WERI-Rb-1 (cell line): ENCODE measurements around the gene STPG1.

Experiments
- DNase-seq: peaks from one replicate; pipeline ENCODE4 v3.0.0-alpha.2; 2020
- H3K27ac ChIP-seq: fragments of 250-450 bp; sonication (Bioruptor Pico); 2 replicates; pipeline ENCODE4 v1.5.1; 2020; ENCODE audit warnings: mild to moderate bottlenecking, moderate library complexity
- H3K27me3 ChIP-seq: fragments of 250-450 bp; sonication (Bioruptor Pico); 2 replicates; pipeline ENCODE4 v1.5.1; 2021; ENCODE audit warnings: mild to moderate bottlenecking, low read depth, moderate library complexity; ENCODE audit not compliant: insufficient read depth, severe bottlenecking
- H3K36me3 ChIP-seq: fragments of 250-450 bp; sonication (Bioruptor Pico); 2 replicates; pipeline ENCODE4 v1.5.1; 2020; ENCODE audit warnings: mild to moderate bottlenecking, moderate library complexity
- H3K4me3 ChIP-seq: 2 replicates; pipeline ENCODE4 v1.5.1; 2011; ENCODE audit warnings: low read depth, mild to moderate bottlenecking, control low read depth, low read length
- H3K9me3 ChIP-seq: fragments of 250-450 bp; sonication (Bioruptor Pico); 2 replicates; pipeline ENCODE4 v1.5.1; 2021; ENCODE audit warnings: mild to moderate bottlenecking, moderate library complexity; ENCODE audit not compliant: severe bottlenecking
- TF ChIP-seq, protein P1 (sequence below): IDR thresholded peaks from 2 replicates; pipeline ENCODE4 v1.5.1; 2011; ENCODE audit warnings: low read depth, mild to moderate bottlenecking, control low read depth, inconsistent platforms, low read length

The STPG1 gene

DNA sequence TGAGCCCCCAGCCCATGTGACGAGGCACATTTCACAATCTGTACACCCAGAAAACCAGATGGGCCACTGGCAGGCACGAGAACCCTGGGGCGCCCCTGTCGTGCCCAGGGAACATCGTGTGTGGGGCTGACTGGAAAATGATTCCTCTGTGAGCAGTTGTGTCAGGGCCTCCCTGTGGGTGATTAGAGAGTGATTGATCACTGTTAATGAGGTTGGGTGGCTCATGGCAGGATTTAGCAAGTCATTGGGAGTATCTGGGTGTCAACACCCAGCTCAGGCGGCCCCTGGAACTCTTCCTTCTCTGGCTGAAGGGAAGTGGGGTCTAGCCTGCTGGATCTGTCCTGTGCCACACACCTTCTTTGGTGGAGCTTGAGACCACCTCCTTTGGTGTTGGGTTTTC lies 88.7 kb downstream of the STPG1 start:
- DNase-seq: no peak
- TF ChIP-seq, protein P1, sequence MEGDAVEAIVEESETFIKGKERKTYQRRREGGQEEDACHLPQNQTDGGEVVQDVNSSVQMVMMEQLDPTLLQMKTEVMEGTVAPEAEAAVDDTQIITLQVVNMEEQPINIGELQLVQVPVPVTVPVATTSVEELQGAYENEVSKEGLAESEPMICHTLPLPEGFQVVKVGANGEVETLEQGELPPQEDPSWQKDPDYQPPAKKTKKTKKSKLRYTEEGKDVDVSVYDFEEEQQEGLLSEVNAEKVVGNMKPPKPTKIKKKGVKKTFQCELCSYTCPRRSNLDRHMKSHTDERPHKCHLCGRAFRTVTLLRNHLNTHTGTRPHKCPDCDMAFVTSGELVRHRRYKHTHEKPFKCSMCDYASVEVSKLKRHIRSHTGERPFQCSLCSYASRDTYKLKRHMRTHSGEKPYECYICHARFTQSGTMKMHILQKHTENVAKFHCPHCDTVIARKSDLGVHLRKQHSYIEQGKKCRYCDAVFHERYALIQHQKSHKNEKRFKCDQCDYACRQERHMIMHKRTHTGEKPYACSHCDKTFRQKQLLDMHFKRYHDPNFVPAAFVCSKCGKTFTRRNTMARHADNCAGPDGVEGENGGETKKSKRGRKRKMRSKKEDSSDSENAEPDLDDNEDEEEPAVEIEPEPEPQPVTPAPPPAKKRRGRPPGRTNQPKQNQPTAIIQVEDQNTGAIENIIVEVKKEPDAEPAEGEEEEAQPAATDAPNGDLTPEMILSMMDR: no peak
- no peak overlapping the region for H3K4me3 ChIP-seq
- no peak overlapping the region for H3K27ac ChIP-seq
- no peaks in the 10 kb centered on the region for H3K9me3 ChIP-seq
- no peaks in the 10 kb centered on the region for H3K27me3 ChIP-seq
- no peaks in the 10 kb centered on the region for H3K36me3 ChIP-seq

DNA sequence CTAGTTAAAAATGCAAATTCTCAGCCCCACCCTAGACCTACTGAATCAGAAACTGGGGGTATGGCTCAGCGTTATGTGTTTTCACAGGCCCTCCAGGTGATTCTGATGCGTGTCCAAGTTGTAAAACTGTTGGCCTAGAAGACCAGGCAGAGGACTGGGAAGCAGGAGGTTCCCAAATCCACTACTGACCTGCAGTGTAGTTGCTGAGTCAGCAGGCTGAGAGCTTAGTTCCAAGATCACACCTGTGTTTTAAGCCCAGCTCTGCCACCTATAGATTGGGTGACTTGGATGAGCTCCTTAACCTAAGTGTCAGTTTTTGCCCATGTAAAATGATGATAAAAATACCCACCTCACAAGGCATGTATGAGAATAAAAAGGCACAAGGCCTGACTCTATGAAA lies 90.3 kb downstream of the STPG1 start:
- Histone ChIP-seq H3K4me3 (no peak overlapping the region), H3K9me3 (no peaks in the 10 kb centered on the region), H3K27me3 (no peaks in the 10 kb centered on the region), H3K27ac (no peak overlapping the region), H3K36me3 (no peaks in the 10 kb centered on the region)
- no peak for DNase-seq
- TF ChIP-seq, protein P1: no peak

DNA sequence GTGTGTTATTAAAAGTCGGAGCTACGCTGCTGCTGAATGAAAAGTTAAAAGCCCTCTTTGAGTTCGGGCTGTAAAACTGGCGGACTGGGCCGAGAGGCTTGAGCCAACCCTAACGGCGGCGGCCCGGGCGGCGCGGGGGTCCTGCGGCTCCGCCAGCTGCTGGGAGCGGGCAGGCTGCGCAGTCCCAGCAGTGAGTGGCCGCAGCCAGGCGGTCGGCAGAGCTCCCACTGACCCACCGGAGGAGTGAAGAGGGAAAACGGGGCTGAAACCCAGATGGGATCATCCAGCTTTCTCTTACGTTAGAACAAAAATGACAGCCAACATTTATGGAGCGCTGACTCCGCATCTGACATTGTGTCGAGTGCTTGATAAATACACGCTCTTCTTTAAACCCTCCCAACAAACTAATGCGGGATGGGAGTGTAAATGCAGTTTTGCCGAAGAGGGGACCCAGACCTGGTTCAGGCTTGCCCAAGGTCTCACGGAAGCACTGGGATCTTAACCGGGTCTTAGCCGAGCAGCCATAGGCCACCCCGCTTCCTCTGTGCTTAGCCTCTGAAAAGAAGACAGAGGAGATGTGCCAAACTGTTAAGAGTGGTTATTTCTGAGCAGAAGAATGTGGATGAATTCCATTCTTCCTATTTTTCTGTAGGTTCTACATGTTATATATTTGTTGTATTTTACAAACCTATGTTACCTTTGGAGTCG lies 91.0 kb downstream of the STPG1 start:
- TF ChIP-seq, protein P1: no peak
- no peak for DNase-seq
- H3K9me3 ChIP-seq: no peaks in the 10 kb centered on the region
- no peaks in the 10 kb centered on the region for H3K36me3 ChIP-seq
- H3K27me3 ChIP-seq: no peaks in the 10 kb centered on the region
- no peak overlapping the region for H3K27ac ChIP-seq
- no peak overlapping the region for H3K4me3 ChIP-seq

DNA sequence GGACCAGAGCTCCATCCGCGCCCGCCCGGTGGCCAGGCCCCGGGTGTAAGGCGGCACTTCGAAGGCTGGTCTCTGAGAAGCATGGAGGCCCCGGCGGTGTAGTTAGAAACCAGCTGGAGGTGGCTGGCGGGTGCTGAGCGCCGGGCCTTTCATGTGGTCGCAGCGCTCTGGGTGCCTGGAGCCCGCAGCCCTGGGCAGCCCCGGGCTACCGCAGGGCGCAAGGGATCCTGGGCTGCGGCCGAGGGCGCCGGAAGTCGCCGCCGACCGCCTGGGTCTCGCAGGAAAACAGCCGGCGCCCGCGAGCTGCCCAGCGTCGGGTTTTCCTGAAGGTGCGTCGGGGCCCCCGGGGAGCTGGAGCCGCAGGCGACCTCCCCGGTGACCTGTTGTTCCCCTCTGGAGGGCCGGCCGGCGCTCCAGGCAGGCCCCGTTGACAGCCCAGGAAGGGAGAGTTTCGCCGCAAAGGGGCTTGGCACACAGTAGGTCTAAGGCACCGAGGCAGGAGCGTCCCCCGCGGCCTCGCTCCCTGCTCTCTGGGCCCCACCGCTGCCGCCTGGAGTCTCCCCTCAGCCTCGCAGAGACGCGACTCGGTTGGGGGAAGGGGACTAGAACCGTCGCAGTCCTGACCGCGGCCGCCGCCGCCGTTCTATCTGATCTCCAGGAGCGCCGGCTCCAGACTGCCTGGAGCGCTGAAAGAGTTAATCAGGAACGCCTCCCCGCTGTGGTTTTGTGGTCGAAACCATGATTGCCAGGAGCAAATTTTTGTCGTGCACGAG lies 91.7 kb downstream of the STPG1 start:
- TF ChIP-seq, protein P1: no peak
- no peak for DNase-seq
- H3K36me3 ChIP-seq: no peaks in the 10 kb centered on the region
- H3K27ac ChIP-seq: no peak overlapping the region
- no peaks in the 10 kb centered on the region for H3K27me3 ChIP-seq
- H3K4me3 ChIP-seq: no peak overlapping the region
- H3K9me3 ChIP-seq: no peaks in the 10 kb centered on the region

DNA sequence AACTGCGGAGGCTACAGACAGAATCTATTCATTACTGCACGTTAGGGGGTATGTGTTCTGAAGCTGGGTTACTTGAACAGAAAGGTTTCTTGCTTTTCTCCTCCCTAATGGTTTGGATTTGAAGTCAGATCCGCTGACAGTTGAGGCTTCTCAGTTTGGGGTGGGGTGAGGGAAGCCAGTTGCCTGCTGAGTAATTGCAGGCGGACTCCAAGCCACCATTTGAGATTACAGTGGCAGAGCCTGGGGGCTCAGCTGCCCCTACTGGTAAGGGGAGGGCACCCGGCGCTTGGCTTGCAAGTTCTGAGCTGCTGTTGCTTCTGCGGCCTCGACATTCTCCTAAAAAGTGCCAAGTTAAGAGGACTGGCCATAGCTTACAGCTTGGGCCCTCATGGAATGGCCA lies 92.5 kb downstream of the STPG1 start:
- DNase-seq: no peak
- TF ChIP-seq, protein P1: no peak
- no peaks in the 10 kb centered on the region for H3K36me3 ChIP-seq
- H3K9me3 ChIP-seq: no peaks in the 10 kb centered on the region
- H3K27ac ChIP-seq: no peak overlapping the region
- H3K27me3 ChIP-seq: no peaks in the 10 kb centered on the region
- H3K4me3 ChIP-seq: no peak overlapping the region
